HG03469 (cell line): ENCODE results near the gene CCNI2.
A peak's percentile ranks its signal among the peaks of the same experiment; 100 is the strongest.

Experiments
- ATAC-seq: cut with Tn5 transposase; IDR thresholded peaks from one replicate; pipeline ENCODE4 v1.9.1; 2021; ENCODE audit warnings: mild to moderate bottlenecking, moderate library complexity, moderate number of reproducible peaks; ENCODE audit not compliant: unreplicated experiment

Gene CCNI2

GRCh38 chr5:132746954-132747615 lies at the start of gene CCNI2:
CCNI2 (plus strand) TSS chr5:132747426; CDS start chr5:132747496, 70 bp downstream.
- ATAC-seq, result no peak

GRCh38 chr5:132704875-132705274 lies 42.4 kb upstream of the CCNI2 start:
- no peak for ATAC-seq

- ATAC-seq, result no peak
Measured at GRCh38 chr5:132708645-132709044, 38.6 kb upstream of the CCNI2 start.

GRCh38 chr5:132714456-132715307 lies 32.5 kb upstream of the CCNI2 start:
- ATAC-seq, result no peak

GRCh38 chr5:132718544-132719312 lies 28.5 kb upstream of the CCNI2 start:
- ATAC-seq, result no peak

- no peak for ATAC-seq
Measured at GRCh38 chr5:132725745-132726144, 21.5 kb upstream of the CCNI2 start.

GRCh38 chr5:132729896-132730295 lies 17.3 kb upstream of the CCNI2 start:
- no peak for ATAC-seq

- ATAC-seq, result no peak
Measured at GRCh38 chr5:132733499-132734148, 13.6 kb upstream of the CCNI2 start.

GRCh38 chr5:132734687-132735086 lies 12.5 kb upstream of the CCNI2 start:
- no peak for ATAC-seq

- ATAC-seq, result peak; percentile 82
Measured at GRCh38 chr5:132736853-132737833, 10.1 kb upstream of the CCNI2 start, which contains the start of gene KIF3A. KIF3A (minus strand) TSS chr5:132737546; CDS start chr5:132737419, 127 bp downstream.

- ATAC-seq, result no peak
Measured at GRCh38 chr5:132737982-132738681, 9.1 kb upstream of the CCNI2 start.

GRCh38 chr5:132739232-132739631 lies 8.0 kb upstream of the CCNI2 start:
- no peak for ATAC-seq

- ATAC-seq, result no peak
Measured at GRCh38 chr5:132742158-132742557, 5.1 kb upstream of the CCNI2 start.

GRCh38 chr5:132742626-132743025 lies 4.6 kb upstream of the CCNI2 start:
- ATAC-seq, result no peak

GRCh38 chr5:132744659-132745058 lies 2.6 kb upstream of the CCNI2 start:
- no peak for ATAC-seq

GRCh38 chr5:132746592-132746953 lies 653 bp upstream of the CCNI2 start:
- no peak for ATAC-seq

- no peak for ATAC-seq
Measured at GRCh38 chr5:132747616-132748440, 602 bp downstream of the CCNI2 start.

GRCh38 chr5:132748522-132749000 lies 1.3 kb downstream of the CCNI2 start:
- ATAC-seq, result no peak
